Medulla oblongata (tissue), 1 donor: Measurements from ENCODE around the gene GAS6.

Source experiments
- DNase-seq: peaks from one replicate; pipeline ENCODE4 v3.0.0-alpha.2; 2015; ENCODE audit errors: extremely low spot score

Gene GAS6

GRCh38 chr13:113851826-113852535, 11.9 kb downstream of the GAS6 start:
- DNase-seq, result no peak

- no peak for DNase-seq
These were observed 12.4 kb downstream of the GAS6 start for GRCh38 chr13:113851480-113851803.

- DNase-seq, result no peak
These were observed 13.0 kb downstream of the GAS6 start for GRCh38 chr13:113850722-113851479.

GRCh38 chr13:113849981-113850721, 13.7 kb downstream of the GAS6 start:
- no peak for DNase-seq

GRCh38 chr13:113849546-113849945, 14.3 kb downstream of the GAS6 start:
- DNase-seq, result no peak

GRCh38 chr13:113848431-113849260, 15.2 kb downstream of the GAS6 start:
- DNase-seq, result no peak

GRCh38 chr13:113848020-113848419, 15.9 kb downstream of the GAS6 start:
- no peak for DNase-seq

- DNase-seq, result no peak
These were observed 17.1 kb downstream of the GAS6 start for GRCh38 chr13:113846636-113847318.

- no peak for DNase-seq
These were observed 17.9 kb downstream of the GAS6 start for GRCh38 chr13:113845723-113846635.

GRCh38 chr13:113845055-113845454, 18.8 kb downstream of the GAS6 start:
- no peak for DNase-seq

GRCh38 chr13:113843864-113844556, 19.9 kb downstream of the GAS6 start:
- no peak for DNase-seq

GRCh38 chr13:113843063-113843654, 20.7 kb downstream of the GAS6 start:
- no peak for DNase-seq

GRCh38 chr13:113842336-113843062, 21.4 kb downstream of the GAS6 start:
- DNase-seq, result no peak

GRCh38 chr13:113841353-113841650, 22.6 kb downstream of the GAS6 start:
- no peak for DNase-seq

- DNase-seq, result peak; percentile 89
These were observed 23.1 kb downstream of the GAS6 start for GRCh38 chr13:113840541-113841352.

GRCh38 chr13:113839536-113840204, 24.2 kb downstream of the GAS6 start:
- DNase-seq, result peak; percentile 35

- DNase-seq, result no peak
These were observed 25.1 kb downstream of the GAS6 start for GRCh38 chr13:113838711-113839201.
